Activated effector memory CD4-positive, alpha-beta T cell treated with Interleukin-2 at 50 U/mL for 16 hours (primary cell): ENCODE data around the gene P4HA2.

Experiments used
- DNase-seq: peaks from one replicate; pipeline ENCODE4 v3.0.0-alpha.2; 2020

Gene P4HA2

DNA sequence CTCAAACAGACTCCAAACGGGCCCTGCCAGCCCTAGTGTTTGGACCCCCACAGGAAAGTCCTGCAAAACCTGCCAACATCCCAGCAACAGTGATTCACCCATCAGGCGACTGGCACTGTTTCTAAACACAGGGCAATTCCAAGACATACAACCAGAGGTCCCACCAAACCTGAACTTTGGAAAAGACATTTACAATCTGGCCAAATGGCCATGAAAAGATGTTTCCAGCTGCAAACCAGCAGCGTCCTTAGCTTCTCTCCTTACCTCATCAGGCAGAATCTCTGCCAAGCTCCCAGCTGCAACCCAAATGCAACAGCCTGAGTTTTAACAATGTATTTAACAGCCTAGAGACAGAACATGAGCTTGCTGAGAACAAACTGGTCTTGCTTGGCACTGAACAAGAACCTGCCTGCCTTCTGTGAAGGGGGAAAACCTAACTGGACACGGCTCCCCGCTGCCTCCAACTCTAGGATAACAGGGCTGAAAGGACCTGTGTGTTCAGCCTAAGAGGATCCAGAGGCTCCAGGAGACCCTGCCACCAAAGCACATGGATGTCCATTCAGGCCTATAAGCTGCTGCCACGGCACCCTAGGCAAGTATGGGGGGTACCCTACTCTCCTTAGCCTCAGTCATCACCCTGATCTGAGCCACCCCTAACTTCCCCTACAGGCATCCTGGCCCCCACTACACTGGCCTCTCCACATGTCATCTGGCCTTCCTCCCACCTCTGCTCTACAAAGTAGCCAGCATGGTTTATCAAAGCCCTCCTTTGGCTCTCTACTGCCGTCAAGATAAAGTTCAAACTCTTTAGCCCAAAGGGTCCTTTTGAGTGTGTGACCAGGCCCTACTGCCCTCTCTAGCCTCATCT is 5.6 kb downstream of the P4HA2 start:
- no peak for DNase-seq

DNA sequence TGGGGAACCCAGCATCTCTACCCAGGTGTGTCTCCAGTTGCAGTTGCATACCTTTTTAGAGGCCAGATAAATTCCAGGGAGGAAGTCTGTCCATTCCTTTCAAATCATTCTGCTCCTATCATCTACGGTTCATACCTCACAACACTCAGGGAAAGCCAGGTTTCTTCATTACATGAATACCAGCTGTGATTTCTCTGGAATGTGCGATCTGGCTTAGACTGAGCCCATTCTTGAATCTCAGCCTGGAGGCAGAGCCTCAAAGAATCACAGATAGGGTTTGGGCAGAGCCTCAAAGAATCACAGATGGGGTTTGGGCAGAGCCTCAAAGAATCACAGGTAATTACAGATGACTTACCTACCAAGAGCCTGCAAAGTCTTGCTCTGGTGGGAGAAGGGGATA is 7.2 kb downstream of the P4HA2 start:
- DNase-seq: no peak

DNA sequence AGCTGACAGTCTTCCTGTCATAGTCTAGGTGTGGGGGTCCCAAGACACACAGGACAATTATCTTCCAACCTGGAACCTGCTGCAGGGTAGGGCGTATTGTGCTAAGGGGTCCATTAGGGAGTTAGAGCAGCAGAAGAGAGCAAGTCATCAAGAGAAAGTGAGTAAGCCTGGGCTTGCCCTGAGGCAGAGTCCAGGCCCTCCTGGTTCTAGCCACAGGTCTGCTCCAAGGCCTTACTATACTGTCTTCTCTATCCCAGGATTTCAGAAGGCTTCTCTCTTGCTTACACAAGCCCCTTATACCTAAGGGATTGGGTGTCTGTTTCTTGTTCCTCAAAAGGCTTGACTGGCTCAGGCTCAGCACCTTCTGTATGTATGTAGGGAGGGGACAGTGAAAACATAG is 7.7 kb downstream of the P4HA2 start:
- no peak for DNase-seq

DNA sequence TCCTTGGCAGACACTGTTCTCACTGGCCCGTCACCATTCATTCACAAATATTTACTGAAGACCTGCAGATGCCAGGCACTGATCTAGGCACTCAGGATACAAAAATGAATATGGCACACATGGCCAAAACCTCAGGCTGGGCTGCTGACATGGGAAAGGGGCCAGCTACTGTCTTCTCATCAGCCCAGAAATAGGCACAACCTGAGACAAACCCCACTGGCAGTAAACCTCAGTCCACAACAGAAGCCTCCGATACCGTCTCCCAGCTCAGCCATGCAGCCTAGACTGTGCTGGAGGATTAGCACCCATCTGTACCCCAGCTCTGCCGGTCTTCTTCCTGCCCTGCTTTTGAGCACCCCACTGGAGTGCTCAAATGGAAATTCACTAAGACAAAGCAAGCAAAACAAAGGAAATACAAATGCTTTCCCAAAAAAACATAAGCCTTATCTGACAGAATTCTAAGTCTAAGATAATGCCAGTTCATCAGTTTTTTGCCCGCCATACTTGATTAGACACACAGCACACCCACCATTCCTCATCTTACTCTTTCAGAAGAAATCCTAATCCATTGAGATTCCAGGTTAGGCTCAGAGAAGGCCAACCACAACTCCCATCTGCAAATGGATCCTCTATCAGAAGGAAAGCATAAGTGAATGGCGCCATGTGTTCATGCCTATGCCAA is 8.2 kb downstream of the P4HA2 start:
- DNase-seq: no peak

DNA sequence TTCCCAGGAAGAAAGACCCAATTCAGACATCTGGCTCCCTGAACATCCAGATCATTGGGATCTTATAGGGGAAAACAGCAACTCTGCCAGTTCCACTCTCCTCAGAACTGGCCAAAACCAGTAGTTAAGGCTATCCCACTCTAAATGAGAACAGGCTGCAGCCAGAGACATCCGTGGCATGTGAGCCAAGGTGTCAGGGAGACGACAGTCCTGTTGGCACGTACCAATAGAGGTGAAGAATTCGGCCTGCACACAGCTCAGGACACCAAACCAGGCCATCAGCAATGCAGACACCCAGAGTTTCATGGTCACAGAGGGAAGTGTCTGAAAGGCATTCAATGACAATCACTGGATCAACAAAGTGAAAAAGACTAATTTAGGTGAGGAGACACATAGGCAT is 9.3 kb downstream of the P4HA2 start:
- no peak for DNase-seq

DNA sequence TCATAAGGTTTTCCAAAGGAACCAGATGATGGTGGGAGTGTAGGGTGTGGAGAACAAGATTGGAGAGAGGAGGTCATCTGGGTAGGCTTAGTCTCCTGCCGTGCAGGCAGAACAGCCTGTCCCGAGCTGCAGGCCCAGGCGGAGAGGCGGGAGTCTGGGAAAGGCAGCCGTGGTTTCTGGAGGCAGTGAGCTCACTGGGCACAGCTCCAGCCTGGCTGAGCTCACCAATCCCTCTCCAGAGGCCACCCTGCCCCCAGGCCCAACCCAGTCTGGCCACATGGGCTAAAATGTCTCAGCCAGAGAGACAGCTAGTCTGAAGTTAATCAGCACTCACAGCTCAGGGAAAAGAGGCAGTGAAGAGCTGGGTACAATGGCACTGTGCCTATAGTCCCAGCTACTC is 12.3 kb downstream of the P4HA2 start:
- no peak for DNase-seq

DNA sequence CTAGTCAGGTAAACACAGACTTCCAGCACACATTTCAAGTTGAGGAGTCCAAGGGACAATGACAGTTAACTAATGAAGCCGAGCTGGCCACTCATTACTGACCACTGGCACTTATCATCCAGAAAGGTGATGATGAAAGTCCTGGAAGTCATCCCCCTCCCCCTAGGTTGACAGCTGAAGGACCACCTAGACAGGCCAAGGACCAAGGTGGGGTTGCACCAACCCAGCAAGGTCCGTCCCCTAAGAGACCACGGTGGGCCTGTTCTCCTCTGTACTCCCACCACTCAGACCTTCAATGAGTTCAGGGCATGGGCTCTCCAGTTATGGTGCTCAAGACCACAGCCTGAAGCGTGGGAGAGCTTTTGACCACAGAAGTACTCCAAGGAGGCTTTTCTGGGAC is 13.2 kb downstream of the P4HA2 start:
- no peak for DNase-seq

DNA sequence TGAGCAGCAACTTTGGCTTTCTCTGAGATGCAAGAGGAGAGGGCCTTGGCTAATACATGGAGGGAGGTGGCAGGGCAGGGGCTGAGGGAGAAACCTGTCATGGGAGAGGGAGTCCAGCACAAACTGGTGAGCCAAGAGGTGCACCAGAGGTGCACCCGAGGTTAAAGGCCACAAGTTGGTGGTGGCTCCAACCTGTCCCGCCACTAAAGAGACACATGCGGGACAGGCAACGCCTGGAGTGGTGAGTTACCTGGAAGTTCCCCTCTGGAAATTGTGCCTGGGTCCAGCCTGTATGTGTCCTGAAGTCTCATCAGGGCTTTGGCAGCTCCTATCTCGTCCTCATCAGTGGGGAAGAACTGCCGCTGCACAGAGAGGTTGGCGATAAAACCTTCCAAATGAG is 14.0 kb downstream of the P4HA2 start:
- no peak for DNase-seq

DNA sequence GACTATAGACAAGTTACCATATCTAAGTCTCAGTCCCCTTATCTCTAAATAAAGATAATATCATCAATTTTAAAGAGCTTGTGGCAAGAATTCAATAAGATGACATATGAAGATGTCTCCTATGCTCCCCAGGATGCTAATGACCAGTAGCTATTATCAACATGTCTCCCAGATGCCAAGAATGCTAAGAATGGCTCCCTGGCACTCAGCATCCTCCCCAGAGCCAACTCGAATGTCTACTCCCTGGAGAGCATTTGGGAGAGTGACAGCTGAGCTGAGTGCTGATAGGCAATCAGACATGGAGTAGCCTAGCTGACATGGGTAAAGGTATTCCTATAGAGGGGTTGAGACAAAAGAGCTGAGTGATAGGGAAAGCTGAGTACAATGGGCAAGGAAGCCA is 15.9 kb downstream of the P4HA2 start:
- DNase-seq: no peak

DNA sequence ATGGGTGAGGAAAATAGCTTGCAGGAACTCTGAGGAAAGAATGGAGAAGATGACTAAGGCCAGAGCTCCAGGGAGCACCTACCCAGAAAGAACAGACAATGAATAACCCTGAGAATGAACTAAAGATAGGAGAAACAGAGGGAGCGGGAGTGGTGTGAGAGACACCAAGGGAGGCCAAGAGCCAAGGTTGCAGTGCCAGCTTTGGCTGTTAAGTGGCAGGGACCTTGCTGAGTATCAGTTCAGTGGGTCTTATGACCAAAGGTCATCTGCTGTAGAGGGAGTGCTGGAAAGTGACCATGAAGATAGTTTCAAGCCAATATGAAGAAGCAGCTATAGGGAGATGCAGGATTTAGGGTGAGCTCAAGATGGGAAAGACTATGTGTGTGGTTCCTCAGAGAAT is 16.7 kb downstream of the P4HA2 start:
- DNase-seq: no peak

DNA sequence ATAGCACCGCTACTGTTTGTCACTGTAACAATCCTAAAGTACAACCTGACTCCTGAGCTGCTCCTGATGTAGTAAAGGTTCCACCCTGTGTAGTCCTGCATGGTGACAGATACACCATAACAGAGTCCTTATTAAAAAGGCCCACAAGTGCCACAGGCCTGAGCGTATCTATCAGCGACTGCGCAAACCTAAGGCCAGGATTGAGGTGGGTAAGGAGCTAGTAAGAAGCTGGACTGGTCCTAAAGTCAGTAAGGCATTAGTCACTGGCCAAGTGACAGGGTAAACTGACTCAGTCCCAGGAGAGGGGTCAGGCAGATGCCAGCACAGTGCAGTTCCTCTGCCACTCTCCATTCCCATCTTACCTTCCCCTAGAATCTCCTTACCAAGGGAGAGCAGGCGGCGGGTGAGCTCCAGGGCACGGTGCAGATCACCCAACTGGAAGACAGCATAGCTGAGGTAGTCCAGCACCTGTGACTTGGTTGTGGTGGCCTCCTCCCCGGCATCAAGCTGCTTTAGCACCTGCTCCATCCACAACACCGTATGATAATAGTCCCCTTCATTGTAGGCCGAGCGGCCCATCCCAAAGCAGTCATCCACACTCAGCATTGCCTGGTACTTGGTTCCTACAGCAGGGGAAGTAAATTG is 17.6 kb downstream of the P4HA2 start:
- DNase-seq: no peak

DNA sequence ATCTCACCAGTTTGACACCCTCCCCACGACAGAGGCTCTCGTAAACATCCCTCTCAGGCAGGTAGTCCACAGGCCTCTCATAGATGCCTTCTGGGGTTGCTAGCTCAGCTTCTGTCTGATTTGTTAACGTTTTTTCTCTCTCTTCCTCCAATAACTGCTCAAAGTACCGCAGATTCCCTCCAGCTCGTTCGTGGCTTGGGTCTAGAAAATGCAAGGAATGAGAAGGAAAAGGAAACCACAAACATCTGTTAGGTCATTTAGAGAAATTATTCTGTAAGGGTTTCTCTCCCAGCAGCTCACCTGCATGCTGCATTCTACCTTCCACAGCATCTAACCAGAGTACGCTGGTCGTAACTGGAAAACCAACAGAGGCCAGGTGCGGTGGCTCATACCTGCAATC is 18.5 kb downstream of the P4HA2 start:
- no peak for DNase-seq

DNA sequence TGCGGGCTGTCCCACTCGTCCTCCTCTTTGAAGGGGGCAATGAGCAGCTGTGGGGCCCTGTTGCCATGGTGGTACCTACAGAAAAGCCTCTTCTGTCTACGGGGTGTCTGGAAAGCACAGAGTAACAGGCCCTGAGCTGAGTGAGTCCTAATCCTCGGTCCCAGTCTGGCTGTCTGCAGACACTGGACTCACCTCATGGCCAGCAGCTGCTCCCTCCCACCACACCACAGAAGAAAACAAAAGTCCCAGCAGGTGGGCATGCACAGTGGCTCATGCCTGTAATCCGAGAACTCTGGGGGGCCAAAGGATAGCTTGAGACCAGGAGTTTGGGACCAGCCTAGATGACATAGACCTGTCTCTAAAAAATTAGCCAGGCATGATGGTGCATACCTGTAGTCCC is 19.9 kb downstream of the P4HA2 start:
- no peak for DNase-seq

DNA sequence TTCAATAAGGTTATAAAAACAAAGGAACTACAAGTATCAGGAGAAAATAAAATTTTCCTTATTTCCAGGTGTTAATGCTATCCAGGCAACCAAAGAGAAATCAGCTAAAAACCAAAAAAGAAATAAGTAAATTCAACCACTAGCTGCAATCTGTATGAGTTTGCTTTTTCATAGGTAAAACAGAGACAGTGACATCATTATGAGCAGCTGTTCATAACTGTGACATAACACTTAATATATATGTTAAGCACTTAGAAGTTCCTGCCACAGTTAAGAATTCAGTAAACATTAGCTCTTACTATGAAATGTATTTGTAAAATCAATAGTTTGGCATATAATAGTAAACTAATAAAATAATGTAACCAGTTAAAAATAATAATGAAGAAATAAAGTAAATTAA is 20.9 kb downstream of the P4HA2 start:
- no peak for DNase-seq

DNA sequence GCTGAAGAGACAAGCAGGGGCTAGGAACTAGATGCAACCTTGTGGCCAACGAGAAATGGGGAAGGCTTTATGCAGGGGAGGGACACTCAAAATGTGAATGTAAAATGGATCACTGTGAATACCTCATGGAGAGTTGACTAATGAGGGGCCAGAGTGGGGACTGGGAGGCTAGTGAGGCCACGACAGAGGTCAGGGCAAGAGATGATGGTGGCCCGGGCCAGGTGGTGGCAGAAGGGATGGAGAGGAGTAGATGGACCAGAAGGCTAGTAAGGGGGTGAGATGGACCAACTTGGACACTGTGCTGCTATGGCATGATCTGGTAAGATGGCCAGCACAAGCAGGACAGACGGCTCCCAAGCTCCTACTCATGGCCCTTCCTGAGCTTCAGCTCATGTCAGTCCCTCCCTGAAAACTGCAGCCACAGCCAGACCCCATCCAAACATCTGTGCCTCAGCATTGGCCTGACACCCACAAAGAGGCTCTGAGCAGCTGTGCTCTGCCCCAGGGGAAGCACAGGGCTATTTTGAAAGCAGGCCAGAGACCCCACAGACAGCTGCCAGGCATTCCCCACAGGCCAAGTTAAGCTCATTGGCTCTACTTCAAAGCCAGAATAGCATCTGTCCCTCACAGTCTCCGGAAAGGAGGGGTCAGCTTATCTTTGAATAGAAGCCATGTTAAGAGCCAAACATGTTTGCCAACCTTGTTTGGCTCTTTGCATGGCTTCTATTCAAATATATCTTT is 22.1 kb downstream of the P4HA2 start:
- DNase-seq: no peak

DNA sequence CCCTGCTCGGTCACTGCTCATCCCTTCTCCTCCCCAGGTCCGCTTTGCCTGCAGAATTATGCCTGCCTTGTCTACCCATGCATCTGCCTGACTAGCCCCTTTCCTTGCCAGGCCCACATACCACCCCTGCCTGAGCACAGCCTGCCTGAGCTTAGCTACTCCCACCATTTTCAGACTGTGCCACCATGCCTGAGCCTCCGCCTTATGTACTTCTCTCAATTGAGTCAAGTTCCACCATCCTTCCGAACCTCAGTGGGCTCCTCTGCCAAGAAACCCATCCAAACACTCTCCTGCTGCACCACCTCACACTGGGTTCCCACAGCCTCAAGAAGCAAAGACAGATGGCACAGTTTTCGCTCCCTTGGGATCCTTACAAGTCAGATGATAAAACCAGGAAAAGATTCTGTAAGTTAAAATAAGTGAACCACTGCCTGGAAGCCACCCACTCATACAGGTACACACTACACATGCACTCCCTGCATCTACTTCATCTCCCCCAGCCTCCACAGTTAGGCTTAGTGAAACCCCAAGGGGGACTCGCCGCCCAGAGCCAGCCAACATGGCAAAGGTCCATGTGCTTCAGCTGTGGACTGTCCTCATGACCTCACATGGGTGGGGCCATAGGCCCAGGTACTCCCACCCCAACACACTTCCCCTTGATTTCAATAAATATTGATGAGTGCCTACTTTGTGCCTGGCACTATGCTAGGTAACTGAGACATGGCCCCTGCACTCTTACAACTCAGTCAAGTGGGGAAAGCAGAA is 23.1 kb downstream of the P4HA2 start:
- DNase-seq: no peak

DNA sequence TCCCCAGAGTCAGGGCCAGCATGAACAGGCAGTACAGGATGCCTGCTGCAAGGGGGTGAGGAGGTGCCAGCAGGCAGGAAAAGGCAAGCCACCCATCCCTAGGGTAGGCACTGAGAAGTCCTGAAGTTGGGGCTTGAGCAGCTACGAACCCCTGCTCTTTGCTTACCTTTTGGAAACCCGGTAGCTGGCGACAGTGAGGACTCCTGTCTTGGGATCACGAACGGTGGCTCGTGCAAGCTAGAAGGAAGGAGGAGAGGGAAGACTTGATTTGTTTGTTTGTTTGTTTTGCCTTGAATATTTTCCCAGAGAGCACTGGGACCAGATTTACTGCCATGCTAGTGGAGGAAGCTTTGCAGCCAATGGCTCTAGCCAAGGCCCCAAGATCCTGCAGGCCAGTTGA is 23.7 kb downstream of the P4HA2 start:
- no peak for DNase-seq

DNA sequence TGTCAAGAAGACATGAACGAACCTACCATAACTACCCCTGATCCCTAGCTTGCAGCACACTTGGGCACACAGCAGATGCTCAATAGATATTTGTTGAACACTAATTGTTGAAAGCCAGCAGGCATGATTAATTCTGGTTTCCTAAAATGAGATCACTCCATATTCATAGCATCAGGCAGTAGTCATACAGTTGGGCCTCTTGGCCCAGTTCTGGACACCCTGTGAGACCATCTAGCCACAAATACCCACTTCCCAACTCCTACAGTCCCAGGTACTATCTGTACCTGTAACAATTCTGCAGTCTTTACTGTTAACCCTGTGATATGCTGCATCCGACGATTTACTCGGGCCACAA is 24.2 kb downstream of the P4HA2 start:
- no peak for DNase-seq

DNA sequence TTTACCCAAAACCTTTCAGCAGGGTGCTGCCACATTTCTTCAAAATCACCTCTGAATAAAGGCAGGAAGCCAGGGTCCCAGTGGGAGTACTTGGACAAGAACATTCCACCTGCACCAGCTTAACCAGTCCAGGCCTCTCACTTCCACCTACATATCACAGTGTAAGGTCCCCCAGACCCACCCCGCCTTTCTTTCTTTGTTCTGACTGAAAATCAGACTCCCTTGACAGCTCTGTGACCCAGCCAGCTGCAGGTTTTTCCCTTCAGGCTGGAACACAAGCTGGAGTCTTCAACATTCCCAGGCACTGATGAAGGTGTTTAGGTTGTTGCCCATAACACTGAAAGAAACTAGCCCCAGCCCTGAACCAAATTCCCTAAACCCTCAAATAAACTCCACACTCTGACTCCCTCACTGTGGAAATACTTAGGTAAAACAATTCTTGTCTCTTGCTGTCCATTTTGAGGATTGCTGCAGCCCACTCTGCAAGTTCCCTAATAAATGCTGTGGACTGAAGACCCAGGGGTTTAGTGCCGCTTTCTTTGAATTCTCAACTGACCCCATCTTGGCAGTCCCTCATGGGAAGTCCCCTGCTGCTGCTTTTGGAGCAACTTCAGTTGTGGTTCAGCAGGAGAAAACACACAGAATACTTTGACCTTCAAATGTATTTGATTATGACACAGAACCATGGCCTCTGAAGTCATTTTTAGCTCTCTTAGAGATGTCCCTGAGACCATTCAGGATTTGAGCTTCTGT is 24.8 kb downstream of the P4HA2 start:
- no peak for DNase-seq

DNA sequence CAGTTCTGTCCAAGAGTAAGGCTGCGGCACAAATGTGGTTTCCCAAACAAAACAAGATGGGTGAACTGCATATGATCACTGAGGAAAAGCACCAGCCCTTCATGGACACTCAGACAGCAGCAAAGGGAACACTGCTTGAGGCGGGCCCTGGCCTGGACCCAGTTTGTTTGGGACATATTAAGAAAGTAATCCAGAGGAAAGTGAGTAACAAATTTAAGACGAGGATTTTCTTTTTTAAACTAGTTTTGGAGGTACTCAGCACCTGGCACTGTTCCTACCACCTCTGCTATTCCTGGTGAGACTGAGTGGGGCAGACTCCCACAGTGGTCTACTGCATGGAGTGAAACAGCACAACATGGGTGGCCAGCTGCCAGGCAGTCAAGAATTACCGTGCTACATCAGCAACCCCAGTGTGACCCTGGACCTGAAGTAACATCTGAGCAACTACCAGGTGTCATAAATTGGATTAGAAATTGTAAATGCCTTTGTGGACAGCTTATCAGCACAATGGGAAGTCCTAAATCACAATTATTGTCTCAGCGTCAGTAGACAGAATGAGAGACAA is 28.5 kb downstream of the P4HA2 start:
- DNase-seq: no peak

DNA sequence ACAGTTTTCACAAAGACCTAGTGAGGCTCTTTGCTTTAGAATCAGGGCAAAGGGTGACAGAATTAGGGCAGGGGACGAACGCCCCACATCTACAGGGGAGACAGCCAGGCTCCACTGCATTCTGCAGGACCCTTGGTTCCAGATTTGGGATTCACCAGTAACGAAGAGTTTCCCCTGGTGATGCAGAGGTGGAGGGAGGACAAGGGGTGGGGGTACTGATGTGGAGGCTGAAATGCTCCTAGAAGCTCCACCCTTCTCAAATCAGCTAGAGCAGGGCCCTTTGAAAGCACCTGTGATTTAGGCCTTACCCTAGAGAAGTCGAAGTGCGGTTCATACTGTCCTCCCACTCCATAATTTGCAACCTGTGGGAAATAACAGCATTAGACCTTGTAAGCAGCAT is 29.1 kb downstream of the P4HA2 start:
- DNase-seq: no peak

DNA sequence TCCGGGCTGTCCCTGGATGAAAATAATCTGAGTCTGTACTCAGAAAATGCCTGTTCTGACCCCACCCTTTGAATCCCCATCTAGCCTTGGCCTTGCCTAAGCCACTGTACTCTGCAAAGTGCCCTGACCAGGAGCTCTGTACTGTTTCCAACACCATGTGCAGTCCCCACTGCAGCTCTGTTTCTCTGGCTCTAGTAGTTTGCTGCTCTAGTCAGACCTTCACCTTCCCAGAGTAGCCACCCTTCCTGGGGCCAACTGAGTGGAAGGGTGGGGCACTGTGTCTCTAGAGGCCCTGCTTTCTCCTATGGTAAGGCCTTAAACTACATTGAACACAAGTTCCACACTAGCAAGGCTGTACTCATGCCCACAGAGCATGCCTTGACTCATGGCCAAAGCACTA is 31.9 kb downstream of the P4HA2 start:
- no peak for DNase-seq
